NCI-H1105 (cell line): Measurements from ENCODE around the gene INHA.
A peak's percentile ranks its signal among the peaks of the same experiment; 100 is the strongest.

Experiments
- DNase-seq: peaks from one replicate; lab custom pipeline; 2025; lab: John Stamatoyannopoulos, UW

The INHA gene

GRCh38 chr2:219574484-219575311, 2.6 kb downstream of the INHA start:
- DNase-seq = no peak

GRCh38 chr2:219575566-219576504, 3.7 kb downstream of the INHA start:
- no peak for DNase-seq

GRCh38 chr2:219576505-219577388, 4.6 kb downstream of the INHA start:
- DNase-seq = peak; percentile 33

GRCh38 chr2:219578811-219579613, 6.9 kb downstream of the INHA start:
- no peak for DNase-seq

- no peak for DNase-seq
Measured at GRCh38 chr2:219581346-219581745, 9.2 kb downstream of the INHA start.

GRCh38 chr2:219591091-219591490, 19.0 kb downstream of the INHA start:
- no peak for DNase-seq

- no peak for DNase-seq
Measured at GRCh38 chr2:219592736-219593135, 20.6 kb downstream of the INHA start.

GRCh38 chr2:219593154-219593553, 21.0 kb downstream of the INHA start:
- no peak for DNase-seq

GRCh38 chr2:219595256-219595655, 23.1 kb downstream of the INHA start:
- no peak for DNase-seq

- no peak for DNase-seq
Measured at GRCh38 chr2:219596954-219597551, 24.9 kb downstream of the INHA start.

- DNase-seq = peak; percentile 87
Measured at GRCh38 chr2:219597552-219598307, 25.6 kb downstream of the INHA start, which contains the start of gene STK11IP. Gene STK11IP, plus strand, starts transcription at chr2:219597857. Its CDS starts 263 bp downstream, at chr2:219598120.

- peak; percentile 44 for DNase-seq
Measured at GRCh38 chr2:219598308-219599078, 26.4 kb downstream of the INHA start.

- DNase-seq = no peak
Measured at GRCh38 chr2:219603771-219604170, 31.7 kb downstream of the INHA start.

- DNase-seq = no peak
Measured at GRCh38 chr2:219605607-219605954, 33.5 kb downstream of the INHA start.

- no peak for DNase-seq
Measured at GRCh38 chr2:219607931-219608330, 35.8 kb downstream of the INHA start.

- no peak for DNase-seq
Measured at GRCh38 chr2:219608399-219608964, 36.4 kb downstream of the INHA start.

- no peak for DNase-seq
Measured at GRCh38 chr2:219609149-219609750, 37.1 kb downstream of the INHA start.

GRCh38 chr2:219611306-219611705, 39.2 kb downstream of the INHA start:
- DNase-seq = no peak
